Measurements from ENCODE around the gene ETNK2.

DNA sequence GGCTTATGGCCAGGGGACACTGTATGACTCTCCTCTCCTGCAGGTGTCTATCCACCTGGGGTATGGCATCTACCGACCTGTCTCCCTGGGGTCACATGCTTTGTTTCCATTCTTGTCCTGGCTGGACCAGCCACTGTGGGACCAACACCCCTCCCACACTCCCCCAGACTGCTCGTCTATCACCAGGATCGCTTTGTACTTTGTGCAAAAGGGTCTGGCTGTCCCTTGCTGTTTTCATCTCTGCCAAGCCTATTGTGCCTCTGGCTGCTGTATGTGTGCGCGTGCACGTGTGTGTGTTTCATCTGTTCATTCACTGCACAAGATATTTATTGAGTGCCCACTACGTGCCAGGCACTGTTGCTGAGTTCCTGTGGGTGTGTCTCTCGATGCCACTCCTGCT is 25.5 kb downstream of the ETNK2 start:
- TF ChIP-seq POLR2A (IDR thresholded peaks at IDR 0.05), result no peak
- TF ChIP-seq, protein P1, sequence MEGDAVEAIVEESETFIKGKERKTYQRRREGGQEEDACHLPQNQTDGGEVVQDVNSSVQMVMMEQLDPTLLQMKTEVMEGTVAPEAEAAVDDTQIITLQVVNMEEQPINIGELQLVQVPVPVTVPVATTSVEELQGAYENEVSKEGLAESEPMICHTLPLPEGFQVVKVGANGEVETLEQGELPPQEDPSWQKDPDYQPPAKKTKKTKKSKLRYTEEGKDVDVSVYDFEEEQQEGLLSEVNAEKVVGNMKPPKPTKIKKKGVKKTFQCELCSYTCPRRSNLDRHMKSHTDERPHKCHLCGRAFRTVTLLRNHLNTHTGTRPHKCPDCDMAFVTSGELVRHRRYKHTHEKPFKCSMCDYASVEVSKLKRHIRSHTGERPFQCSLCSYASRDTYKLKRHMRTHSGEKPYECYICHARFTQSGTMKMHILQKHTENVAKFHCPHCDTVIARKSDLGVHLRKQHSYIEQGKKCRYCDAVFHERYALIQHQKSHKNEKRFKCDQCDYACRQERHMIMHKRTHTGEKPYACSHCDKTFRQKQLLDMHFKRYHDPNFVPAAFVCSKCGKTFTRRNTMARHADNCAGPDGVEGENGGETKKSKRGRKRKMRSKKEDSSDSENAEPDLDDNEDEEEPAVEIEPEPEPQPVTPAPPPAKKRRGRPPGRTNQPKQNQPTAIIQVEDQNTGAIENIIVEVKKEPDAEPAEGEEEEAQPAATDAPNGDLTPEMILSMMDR (IDR thresholded peaks at IDR 0.05), result no peak
